Keratinocyte (primary cell): ENCODE measurements around the gene FOXC1. TPM values are rescaled to one million over a fixed set of nuclear protein-coding genes. Genes with fewer than 3 reads are reported as not detected.

ENCODE experiments used
- DNase-seq: peaks from one replicate; pipeline ENCODE4 v3.0.0-alpha.2; 2011; ENCODE audit warnings: low read depth, missing footprints, low spot score
- FAIRE-seq: peaks from 2 replicates; lab custom pipeline; 2011; peaks lifted over from hg19 to GRCh38; lab: Jason Lieb, UNC
- H2AFZ ChIP-seq: 2 replicates; pipeline ENCODE4 v1.6.0; 2012; ENCODE audit warnings: low read length, control low read depth, inconsistent platforms; ENCODE audit not compliant: control insufficient read depth
- H3K27ac ChIP-seq: 2 replicates; pipeline ENCODE4 v1.5.1; 2011; ENCODE audit warnings: low read length; ENCODE audit not compliant: control insufficient read depth, insufficient read depth
- H3K27me3 ChIP-seq: 3 replicates; pipeline ENCODE4 v1.6.0; 2011; ENCODE audit warnings: low read length; ENCODE audit not compliant: control insufficient read depth, insufficient read depth; ENCODE audit errors: extremely low read depth
- H3K36me3 ChIP-seq, 2 experiments: 2 replicates in 1 of 2; 3 replicates in 1 of 2; pipeline ENCODE4 v1.5.1; 2011; ENCODE audit warnings: low read length in 2 of 2, mild to moderate bottlenecking in 1 of 2; ENCODE audit not compliant: control insufficient read depth in 2 of 2, insufficient read depth in 2 of 2; ENCODE audit errors: extremely low read depth in 1 of 2
- H3K4me1 ChIP-seq: 3 replicates; pipeline ENCODE4 v1.5.1; 2011; ENCODE audit warnings: low read length; ENCODE audit not compliant: control insufficient read depth, insufficient read depth; ENCODE audit errors: extremely low read depth
- H3K4me2 ChIP-seq: 3 replicates; pipeline ENCODE4 v1.6.0; 2011; ENCODE audit warnings: low read depth, low read length; ENCODE audit not compliant: control insufficient read depth, insufficient read depth; ENCODE audit errors: extremely low read depth
- H3K4me3 ChIP-seq, 3 experiments: fragments of 200-600 bp in 1 of 3; sonication (generic) in 1 of 3; 2 replicates in 2 of 3; 3 replicates in 1 of 3; pipeline ENCODE4 v1.5.1; 2011 to 2016; ENCODE audit warnings: low read length in 3 of 3, mild to moderate bottlenecking in 3 of 3, control low read depth in 2 of 3, inconsistent platforms in 1 of 3, low read depth in 1 of 3, mixed read lengths in 1 of 3, mixed run types in 1 of 3, moderate library complexity in 1 of 3; ENCODE audit not compliant: control insufficient read depth in 2 of 3, insufficient read depth in 2 of 3; ENCODE audit errors: extremely low read depth in 1 of 3
- H3K79me2 ChIP-seq: 2 replicates; pipeline ENCODE4 v1.6.0; 2012; ENCODE audit warnings: low read length; ENCODE audit not compliant: control insufficient read depth, insufficient read depth
- H3K9ac ChIP-seq: 3 replicates; pipeline ENCODE4 v1.6.0; 2011; ENCODE audit warnings: low read length; ENCODE audit not compliant: control insufficient read depth, insufficient read depth; ENCODE audit errors: extremely low read depth
- H3K9me1 ChIP-seq: 3 replicates; pipeline ENCODE4 v1.6.0; 2011; ENCODE audit warnings: low read length; ENCODE audit not compliant: control insufficient read depth, insufficient read depth; ENCODE audit errors: extremely low read depth
- H3K9me3 ChIP-seq: 2 replicates; pipeline ENCODE4 v1.5.1; 2012; ENCODE audit warnings: low read depth, low read length; ENCODE audit not compliant: control insufficient read depth
- H4K20me1 ChIP-seq: 3 replicates; pipeline ENCODE4 v1.6.0; 2011; ENCODE audit warnings: low read length; ENCODE audit not compliant: control insufficient read depth, insufficient read depth; ENCODE audit errors: extremely low read depth
- EZH2 ChIP-seq: IDR thresholded peaks from one replicate; pipeline ENCODE4 v1.6.1; 2012; ENCODE audit warnings: inconsistent platforms, mild to moderate bottlenecking, low read length, moderate library complexity
- dilution Hi-C: fragments of 300-500 bp; cut with MboI; formaldehyde crosslinking; loops from one replicate; pipeline ENCODE4 v1.7.0; 2020; ENCODE audit warnings: low sequenced_read_pairs; ENCODE audit not compliant: extremely low pct_ligation_motif_present
- polyA plus RNA-seq, 5 experiments: library from polyadenylated mRNA; depleted of rRNA in 3 of 5; stranded (reverse) in 3 of 5; stranded (forward) in 1 of 5; unstranded in 1 of 5; fragments of >200 nt; gene quantifications; 1 replicate in 1 of 5; 2 replicates in 3 of 5; 3 replicates in 1 of 5; pipeline versions ENCODE4 v1.2.1 to v1.2.3, GENCODE V29; 2011 to 2012; ENCODE audit warnings: missing spikeins in 2 of 5, low read depth in 1 of 5, low replicate concordance in 1 of 5
- TF ChIP-seq, protein P1 (sequence below), 3 experiments: IDR thresholded peaks in 1 of 3; conservative IDR thresholded peaks in 1 of 3; optimal IDR thresholded peaks in 1 of 3; 2 replicates in 2 of 3; 3 replicates in 1 of 3; pipeline versions ENCODE3 to v1.5.1; 2011; ENCODE audit warnings: low read length in 3 of 3, mild to moderate bottlenecking in 3 of 3, moderate library complexity in 2 of 3, control low read depth in 1 of 3, inconsistent platforms in 1 of 3; ENCODE audit not compliant: insufficient read depth in 2 of 3; ENCODE audit errors: extremely low read depth in 1 of 3

FOXC1 gene
- polyA plus RNA-seq, 1 donor (not counting 4 experiments of a cell fraction or from before 2014, with no cell fraction given): 4.3 TPM

DNA sequence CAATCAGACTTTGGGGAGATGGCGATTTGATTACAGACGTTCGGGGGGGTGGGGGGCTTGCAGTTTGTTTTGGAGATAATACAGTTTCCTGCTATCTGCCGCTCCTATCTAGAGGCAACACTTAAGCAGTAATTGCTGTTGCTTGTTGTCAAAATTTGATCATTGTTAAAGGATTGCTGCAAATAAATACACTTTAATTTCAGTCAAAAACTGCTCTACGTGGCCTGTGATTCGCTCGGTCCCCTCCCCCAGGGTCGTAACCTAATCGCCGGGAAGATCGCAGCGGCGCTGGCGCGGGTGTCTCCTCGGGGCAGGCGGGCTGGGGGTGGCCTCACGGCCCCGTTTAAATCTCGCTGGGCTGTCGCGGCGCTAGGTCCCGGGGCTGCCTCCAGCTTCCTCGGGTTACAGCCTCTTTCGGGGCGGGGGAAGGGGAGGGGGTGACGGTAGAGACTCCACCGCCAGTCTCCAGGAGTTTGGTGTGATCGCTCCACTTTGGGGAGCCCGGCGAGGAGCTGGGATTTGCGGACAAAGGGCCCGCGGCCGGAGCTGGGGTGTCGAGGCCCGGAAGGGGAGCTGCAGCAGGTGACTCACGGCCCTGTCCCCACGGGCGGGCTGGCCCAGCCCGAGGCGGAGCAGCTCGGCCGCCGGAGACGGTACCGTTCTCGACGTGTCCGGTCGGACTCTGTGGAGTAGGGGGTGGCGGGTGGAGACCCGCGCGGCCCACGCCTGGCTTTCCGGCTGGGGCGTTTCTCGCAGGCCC, 4.2 kb downstream of the FOXC1 start:
- no peaks in the 10 kb centered on the region for H3K36me3 ChIP-seq
- H3K9me1 ChIP-seq: no peaks in the 10 kb centered on the region
- peak overlapping the region; percentile 98 for H3K4me2 ChIP-seq
- peak overlapping the region; percentile 49 for H2AFZ ChIP-seq
- no peak for FAIRE-seq
- no peak for DNase-seq
- peaks cover 14% of the 10 kb centered on the region for H3K4me1 ChIP-seq
- H3K27ac ChIP-seq: peak overlapping the region; percentile 52
- dilution Hi-C loops: no loop called here
- H3K4me3 ChIP-seq: peak overlapping the region; percentile 74 to 86 (median 79)
- H3K9me3 ChIP-seq: no peaks in the 10 kb centered on the region
- TF ChIP-seq, protein P1, sequence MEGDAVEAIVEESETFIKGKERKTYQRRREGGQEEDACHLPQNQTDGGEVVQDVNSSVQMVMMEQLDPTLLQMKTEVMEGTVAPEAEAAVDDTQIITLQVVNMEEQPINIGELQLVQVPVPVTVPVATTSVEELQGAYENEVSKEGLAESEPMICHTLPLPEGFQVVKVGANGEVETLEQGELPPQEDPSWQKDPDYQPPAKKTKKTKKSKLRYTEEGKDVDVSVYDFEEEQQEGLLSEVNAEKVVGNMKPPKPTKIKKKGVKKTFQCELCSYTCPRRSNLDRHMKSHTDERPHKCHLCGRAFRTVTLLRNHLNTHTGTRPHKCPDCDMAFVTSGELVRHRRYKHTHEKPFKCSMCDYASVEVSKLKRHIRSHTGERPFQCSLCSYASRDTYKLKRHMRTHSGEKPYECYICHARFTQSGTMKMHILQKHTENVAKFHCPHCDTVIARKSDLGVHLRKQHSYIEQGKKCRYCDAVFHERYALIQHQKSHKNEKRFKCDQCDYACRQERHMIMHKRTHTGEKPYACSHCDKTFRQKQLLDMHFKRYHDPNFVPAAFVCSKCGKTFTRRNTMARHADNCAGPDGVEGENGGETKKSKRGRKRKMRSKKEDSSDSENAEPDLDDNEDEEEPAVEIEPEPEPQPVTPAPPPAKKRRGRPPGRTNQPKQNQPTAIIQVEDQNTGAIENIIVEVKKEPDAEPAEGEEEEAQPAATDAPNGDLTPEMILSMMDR (optimal IDR thresholded peaks at IDR 0.05 in 1 of 3, IDR thresholded peaks at IDR 0.05 in 1 of 3, conservative IDR thresholded peaks at IDR 0.05 in 1 of 3; ENCODE audit: extremely low read depth in 1 of 3, insufficient read depth in 2 of 3, low read length in 3 of 3): no peak
- no peak for TF ChIP-seq EZH2
- no peaks in the 10 kb centered on the region for H4K20me1 ChIP-seq
- peaks cover 4% of the 10 kb centered on the region for H3K27me3 ChIP-seq
- peaks cover 40% of the 10 kb centered on the region for H3K79me2 ChIP-seq
- H3K9ac ChIP-seq: peak overlapping the region; percentile 76

DNA sequence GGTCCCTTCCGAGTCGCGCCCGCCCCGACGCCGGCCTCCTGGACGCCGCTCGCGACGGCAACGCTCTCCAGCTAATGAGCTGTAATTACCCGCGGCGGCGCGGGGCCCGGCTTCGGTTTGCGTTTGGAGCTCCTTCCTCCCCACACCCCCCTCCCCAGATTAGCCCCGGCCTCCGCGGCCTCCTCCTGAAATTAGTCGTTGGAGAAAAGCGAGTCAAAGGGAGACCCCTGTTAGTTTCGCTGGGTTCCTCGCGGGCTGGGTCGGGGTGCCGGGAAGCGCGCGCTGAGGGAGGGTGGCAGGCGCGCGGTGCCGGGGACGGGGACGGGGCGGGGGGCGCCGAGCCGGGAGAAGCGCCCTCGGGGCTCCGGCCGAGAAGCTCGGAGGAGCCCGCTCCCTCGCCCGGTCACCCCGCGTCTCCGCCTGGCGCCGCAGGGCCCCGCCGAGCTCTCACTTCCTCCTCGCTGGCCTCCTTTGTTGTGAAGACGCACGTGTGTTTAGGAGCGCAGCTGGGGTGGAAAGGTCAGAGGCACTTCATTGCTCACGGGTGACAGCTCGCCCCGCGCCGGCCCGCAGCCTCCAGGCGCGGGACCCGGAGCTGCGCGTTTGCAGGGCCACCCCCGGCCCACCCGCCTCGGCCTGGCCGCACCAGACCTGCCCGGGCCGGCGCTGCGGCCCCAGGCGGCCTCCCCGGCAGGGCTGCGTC, 4.9 kb downstream of the FOXC1 start:
- H3K4me2 ChIP-seq: peak overlapping the region; percentile 98
- TF ChIP-seq EZH2: no peak
- TF ChIP-seq, protein P1 (optimal IDR thresholded peaks at IDR 0.05 in 1 of 3, IDR thresholded peaks at IDR 0.05 in 1 of 3, conservative IDR thresholded peaks at IDR 0.05 in 1 of 3; ENCODE audit: extremely low read depth in 1 of 3, insufficient read depth in 2 of 3, low read length in 3 of 3): no peak

More for the DNA sequence above, 4.9 kb downstream of the FOXC1 start:
- no peaks in the 10 kb centered on the region for H3K27me3 ChIP-seq
- H3K9me1 ChIP-seq: no peaks in the 10 kb centered on the region
- peak overlapping the region; percentile 76 for H3K9ac ChIP-seq
- no peaks in the 10 kb centered on the region for H3K9me3 ChIP-seq
- DNase-seq (no peak), FAIRE-seq (no peak)
- H3K79me2 ChIP-seq: peaks cover 40% of the 10 kb centered on the region
- H3K4me1 ChIP-seq: peaks cover 12% of the 10 kb centered on the region
- peak overlapping the region; percentile 74 to 86 (median 79) for H3K4me3 ChIP-seq
- dilution Hi-C loops: no loop called here
- H3K27ac ChIP-seq: peak overlapping the region; percentile 52
- H2AFZ ChIP-seq: peak overlapping the region; percentile 49
- H3K36me3 ChIP-seq: no peaks in the 10 kb centered on the region
- no peaks in the 10 kb centered on the region for H4K20me1 ChIP-seq
